ENCODE results near the gene NR2C2AP. TPM values are rescaled to one million over a fixed set of nuclear protein-coding genes. Genes with fewer than 3 reads are reported as not detected.

The NR2C2AP gene
- total and polyA plus RNA-seq, 2 donors (not counting 3 experiments of a cell fraction or from before 2014, with no cell fraction given): 11.9 to 17.5 TPM

DNA sequence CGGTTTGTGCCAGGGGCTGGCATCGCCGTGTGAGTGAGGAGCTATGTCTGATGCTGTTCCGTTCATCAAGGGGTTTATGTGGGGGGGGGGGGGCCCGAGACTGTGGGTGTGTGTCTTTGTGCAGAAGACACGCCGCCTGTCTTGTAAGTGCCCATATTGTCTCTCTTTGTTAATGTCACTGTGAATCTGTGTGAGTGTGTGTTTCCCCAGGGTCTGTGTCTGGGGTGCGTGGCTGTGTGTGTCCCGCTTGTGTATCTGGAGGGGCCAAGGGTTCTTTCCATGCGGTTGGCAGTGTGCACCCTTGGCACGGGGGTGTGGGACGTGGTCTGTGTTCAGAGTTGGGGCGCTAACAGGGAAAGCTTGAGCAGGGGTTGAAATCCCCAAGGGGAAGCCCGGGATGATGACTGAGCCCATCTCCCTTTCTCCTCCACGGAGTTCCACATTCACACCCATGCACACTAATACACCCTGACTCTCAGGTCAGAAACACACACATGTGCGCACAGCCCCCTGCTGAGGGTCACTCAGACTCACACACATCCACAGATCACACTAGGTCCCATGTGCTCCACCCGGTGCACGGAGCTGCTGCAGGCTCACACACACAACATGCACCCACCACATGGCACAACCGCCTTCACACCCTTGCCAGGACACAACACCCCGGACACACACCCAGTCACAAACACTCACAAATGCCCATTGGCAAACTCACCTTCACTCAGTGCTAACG is 10.4 kb upstream of the NR2C2AP start:
- no peaks in the 10 kb centered on the region for H3K9me3 ChIP-seq (replicated peaks; ENCODE audit: control insufficient read depth, insufficient read depth, low read length)
- no peaks in the 10 kb centered on the region for H4K20me1 ChIP-seq (replicated peaks; ENCODE audit: control insufficient read depth, extremely low read depth, insufficient read depth, low read length)
- H3K36me3 ChIP-seq (ENCODE audit: control insufficient read depth in 2 of 2, extremely low read depth in 1 of 2, insufficient read depth in 2 of 2, low read length in 2 of 2): no peaks in the 10 kb centered on the region
- no TSS peak for BruUV-seq (replicated peaks)
- CTCF ChIA-PET: interaction anchor here (0.6 kb wide), 1 partner anchor 11 kb away, joined by 3 read pairs; no protein-coding TSS in a partner anchor
- H2AFZ ChIP-seq (ENCODE audit: low read depth, low read length): no peak overlapping the region
- H3K79me2 ChIP-seq (ENCODE audit: control insufficient read depth, insufficient read depth, low read length): no peaks in the 10 kb centered on the region
- no peaks in the 10 kb centered on the region for H3K9me1 ChIP-seq (replicated peaks; ENCODE audit: control insufficient read depth, extremely low read depth, insufficient read depth, low read length)
- H3K4me1 ChIP-seq (ENCODE audit: control insufficient read depth, extremely low read depth, insufficient read depth, low read length): no peaks in the 10 kb centered on the region
- no peak overlapping the region for H3K9ac ChIP-seq (replicated peaks; ENCODE audit: extremely low read depth, insufficient read depth, low read length)
- FAIRE-seq: no peak
- H3K4me2 ChIP-seq (ENCODE audit: insufficient read depth, low read length): no peak overlapping the region
- TF ChIP-seq MYC (IDR thresholded peaks at IDR 0.05; ENCODE audit: low read depth, low read length) (no peak), EZH2 (IDR thresholded peaks at IDR 0.05; ENCODE audit: borderline replicate concordance, low read depth, low read length, severe bottlenecking) (no peak)
- H3K27ac ChIP-seq (ENCODE audit: insufficient read depth, low read depth, low read length): no peak overlapping the region
- H3K27me3 ChIP-seq (ENCODE audit: control insufficient read depth in 2 of 2, insufficient read depth in 2 of 2, low read length in 2 of 2): peaks cover 10 to 11% of the 10 kb centered on the region in 2 experiments
- dilution Hi-C loops (cut with MboI; ENCODE audit: extremely low pct_ligation_motif_present, low sequenced_read_pairs): no loop called here
- no peak for DNase-seq (ENCODE audit: low read depth, low spot score)
- intact Hi-C loops (cut with micrococcal nuclease): no loop called here
- POLR2A ChIA-PET: no interaction called here
- H3K4me3 ChIP-seq (replicated peaks in 1 of 3; ENCODE audit: insufficient read depth in 1 of 3, low read depth in 1 of 3, low read length in 3 of 3): no peak overlapping the region

DNA sequence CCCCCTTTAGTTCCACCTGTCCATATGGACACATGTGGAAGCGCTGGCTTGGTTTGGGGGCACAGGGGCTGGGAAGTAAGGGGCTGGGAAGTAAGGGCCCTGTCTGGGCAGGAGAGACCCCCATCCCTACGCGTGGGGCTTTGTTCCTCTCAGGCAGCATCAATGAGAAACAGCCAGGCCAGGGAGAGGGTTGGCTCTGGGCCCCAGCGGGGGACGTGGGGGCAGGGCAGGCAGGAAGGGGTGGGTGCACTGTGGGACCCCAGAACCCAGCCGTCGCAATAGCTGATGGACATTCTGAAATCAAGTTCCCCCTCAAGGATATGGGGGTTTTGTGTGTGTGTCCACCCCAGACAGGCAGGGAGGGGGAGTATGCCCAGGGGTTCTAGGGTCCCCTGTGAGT is 9.7 kb upstream of the NR2C2AP start:
- no peaks in the 10 kb centered on the region for H4K20me1 ChIP-seq (replicated peaks; ENCODE audit: control insufficient read depth, extremely low read depth, insufficient read depth, low read length)
- H3K9me1 ChIP-seq (replicated peaks; ENCODE audit: control insufficient read depth, extremely low read depth, insufficient read depth, low read length): no peaks in the 10 kb centered on the region
- intact Hi-C loops (cut with micrococcal nuclease): no loop called here
- H2AFZ ChIP-seq (ENCODE audit: low read depth, low read length): no peak overlapping the region
- no peaks in the 10 kb centered on the region for H3K79me2 ChIP-seq (ENCODE audit: control insufficient read depth, insufficient read depth, low read length)
- TF ChIP-seq EZH2 (IDR thresholded peaks at IDR 0.05; ENCODE audit: borderline replicate concordance, low read depth, low read length, severe bottlenecking): no peak
- H3K4me3 ChIP-seq (replicated peaks in 1 of 3; ENCODE audit: insufficient read depth in 1 of 3, low read depth in 1 of 3, low read length in 3 of 3): no peak overlapping the region
- ChIA-PET POLR2A (no interaction called here), CTCF (interaction anchor here (0.6 kb wide), 1 partner anchor 11 kb away, joined by 3 read pairs; no protein-coding TSS in a partner anchor)
- no peak overlapping the region for H3K9ac ChIP-seq (replicated peaks; ENCODE audit: extremely low read depth, insufficient read depth, low read length)
- no peak overlapping the region for H3K4me2 ChIP-seq (ENCODE audit: insufficient read depth, low read length)
- peaks cover 10 to 11% of the 10 kb centered on the region in 2 experiments for H3K27me3 ChIP-seq (ENCODE audit: control insufficient read depth in 2 of 2, insufficient read depth in 2 of 2, low read length in 2 of 2)
- no peak overlapping the region for H3K27ac ChIP-seq (ENCODE audit: insufficient read depth, low read depth, low read length)
- dilution Hi-C loops (cut with MboI; ENCODE audit: extremely low pct_ligation_motif_present, low sequenced_read_pairs): no loop called here
- no peaks in the 10 kb centered on the region for H3K9me3 ChIP-seq (replicated peaks; ENCODE audit: control insufficient read depth, insufficient read depth, low read length)
- H3K36me3 ChIP-seq (ENCODE audit: control insufficient read depth in 2 of 2, extremely low read depth in 1 of 2, insufficient read depth in 2 of 2, low read length in 2 of 2): no peaks in the 10 kb centered on the region
- FAIRE-seq (no peak), DNase-seq (ENCODE audit: low read depth, low spot score) (no peak)
- BruUV-seq (replicated peaks): no TSS peak
- H3K4me1 ChIP-seq (ENCODE audit: control insufficient read depth, extremely low read depth, insufficient read depth, low read length): no peaks in the 10 kb centered on the region
